ENCODE results near the gene ATOH8.

GRCh38 chr2:85814802-85815550 is 61.2 kb downstream of the ATOH8 start:
- TF ChIP-seq ZNF274 (IDR thresholded peaks at IDR 0.05; ENCODE audit: low read depth, low read length) (no peak), YY1 (IDR thresholded peaks at IDR 0.05; ENCODE audit: insufficient read depth, insufficient read length) (no peak)

Measured in NT2/D1 (cell line).